Nephron progenitor cell (in vitro differentiated cells): Measurements from ENCODE around the gene CD300A.

ENCODE experiments used
- DNase-seq: peaks from one replicate; pipeline ENCODE4 v3.0.0; 2021
- H3K27ac Mint-ChIP-seq: 2 replicates; pipeline ENCODE4 v1.8.0; 2021; ENCODE audit warnings: mild to moderate bottlenecking, moderate library complexity, mixed read lengths
- H3K27me3 Mint-ChIP-seq: 2 replicates; pipeline ENCODE4 v1.8.0; 2021; ENCODE audit warnings: mild to moderate bottlenecking, low read depth, mixed read lengths; ENCODE audit not compliant: poor library complexity
- H3K36me3 Mint-ChIP-seq: 2 replicates; pipeline ENCODE4 v1.8.0; 2021; ENCODE audit warnings: low read depth, mixed read lengths
- H3K4me1 Mint-ChIP-seq: 2 replicates; pipeline ENCODE4 v1.8.0; 2021; ENCODE audit warnings: mixed read lengths
- H3K4me3 Mint-ChIP-seq: 2 replicates; pipeline ENCODE4 v1.8.0; 2021; ENCODE audit warnings: mild to moderate bottlenecking, moderate library complexity, mixed read lengths
- H3K9me3 Mint-ChIP-seq: 2 replicates; pipeline ENCODE4 v1.8.0; 2021; ENCODE audit warnings: mild to moderate bottlenecking, moderate library complexity, mixed read lengths
- TF ChIP-seq, protein P1 (sequence below): fragments of 200-600 bp; sonication (generic); IDR thresholded peaks from 2 replicates; pipeline ENCODE4 v1.5.0; 2021; ENCODE audit warnings: antibody characterized with exemption

The CD300A gene

DNA sequence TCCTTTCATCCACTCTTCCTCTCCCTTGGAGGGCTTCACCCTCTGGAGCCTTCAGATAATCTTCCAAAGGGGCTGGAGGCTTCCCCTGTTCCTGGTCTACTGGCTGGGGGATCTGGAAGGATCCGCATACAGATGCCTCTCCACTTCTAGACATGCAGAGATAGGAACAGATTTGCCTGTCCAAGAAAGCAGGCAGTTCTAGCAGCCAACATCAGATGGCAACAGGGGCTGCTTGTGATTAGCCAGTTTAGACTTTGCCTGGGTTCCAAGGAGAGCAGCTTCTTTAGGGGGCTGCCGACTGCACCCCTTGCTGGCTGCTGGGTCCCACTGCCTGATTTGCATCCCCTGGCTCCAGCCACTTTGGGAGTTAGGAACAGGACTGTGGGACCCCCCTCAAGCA, 6.2 kb upstream of the CD300A start:
- H3K36me3 Mint-ChIP-seq = no peaks in the 10 kb centered on the region
- H3K9me3 Mint-ChIP-seq = no peaks in the 10 kb centered on the region
- no peak overlapping the region for H3K4me3 Mint-ChIP-seq
- peaks cover 34% of the 10 kb centered on the region for H3K27me3 Mint-ChIP-seq
- TF ChIP-seq, protein P1, sequence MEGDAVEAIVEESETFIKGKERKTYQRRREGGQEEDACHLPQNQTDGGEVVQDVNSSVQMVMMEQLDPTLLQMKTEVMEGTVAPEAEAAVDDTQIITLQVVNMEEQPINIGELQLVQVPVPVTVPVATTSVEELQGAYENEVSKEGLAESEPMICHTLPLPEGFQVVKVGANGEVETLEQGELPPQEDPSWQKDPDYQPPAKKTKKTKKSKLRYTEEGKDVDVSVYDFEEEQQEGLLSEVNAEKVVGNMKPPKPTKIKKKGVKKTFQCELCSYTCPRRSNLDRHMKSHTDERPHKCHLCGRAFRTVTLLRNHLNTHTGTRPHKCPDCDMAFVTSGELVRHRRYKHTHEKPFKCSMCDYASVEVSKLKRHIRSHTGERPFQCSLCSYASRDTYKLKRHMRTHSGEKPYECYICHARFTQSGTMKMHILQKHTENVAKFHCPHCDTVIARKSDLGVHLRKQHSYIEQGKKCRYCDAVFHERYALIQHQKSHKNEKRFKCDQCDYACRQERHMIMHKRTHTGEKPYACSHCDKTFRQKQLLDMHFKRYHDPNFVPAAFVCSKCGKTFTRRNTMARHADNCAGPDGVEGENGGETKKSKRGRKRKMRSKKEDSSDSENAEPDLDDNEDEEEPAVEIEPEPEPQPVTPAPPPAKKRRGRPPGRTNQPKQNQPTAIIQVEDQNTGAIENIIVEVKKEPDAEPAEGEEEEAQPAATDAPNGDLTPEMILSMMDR = no peak
- peaks cover 22% of the 10 kb centered on the region for H3K4me1 Mint-ChIP-seq
- no peak for DNase-seq
- no peak overlapping the region for H3K27ac Mint-ChIP-seq

DNA sequence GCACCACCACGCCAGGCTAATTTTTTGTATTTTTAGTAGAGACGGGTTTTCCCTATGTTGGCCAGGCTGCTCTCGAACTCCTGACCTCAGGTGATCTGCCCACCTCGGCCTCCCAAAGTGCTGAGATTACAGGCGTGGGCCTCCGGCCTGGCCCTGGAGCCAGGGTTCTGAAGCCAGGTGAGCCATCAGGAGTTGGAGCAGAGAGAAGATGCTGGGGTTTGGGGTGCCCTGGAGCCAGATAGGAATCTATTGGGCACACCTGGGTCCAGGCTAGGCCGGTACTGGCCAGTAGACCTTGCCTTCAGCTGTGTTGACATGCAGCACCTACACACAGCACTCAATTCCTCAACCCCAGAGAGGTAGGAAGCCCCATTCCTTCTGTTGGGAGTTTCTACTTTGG, 5.4 kb upstream of the CD300A start:
- H3K36me3 Mint-ChIP-seq = no peaks in the 10 kb centered on the region
- no peak overlapping the region for H3K27ac Mint-ChIP-seq
- no peak overlapping the region for H3K4me3 Mint-ChIP-seq
- H3K27me3 Mint-ChIP-seq = peaks cover 34% of the 10 kb centered on the region
- TF ChIP-seq, protein P1 = no peak
- no peaks in the 10 kb centered on the region for H3K9me3 Mint-ChIP-seq
- DNase-seq = no peak
- peaks cover 14% of the 10 kb centered on the region for H3K4me1 Mint-ChIP-seq

DNA sequence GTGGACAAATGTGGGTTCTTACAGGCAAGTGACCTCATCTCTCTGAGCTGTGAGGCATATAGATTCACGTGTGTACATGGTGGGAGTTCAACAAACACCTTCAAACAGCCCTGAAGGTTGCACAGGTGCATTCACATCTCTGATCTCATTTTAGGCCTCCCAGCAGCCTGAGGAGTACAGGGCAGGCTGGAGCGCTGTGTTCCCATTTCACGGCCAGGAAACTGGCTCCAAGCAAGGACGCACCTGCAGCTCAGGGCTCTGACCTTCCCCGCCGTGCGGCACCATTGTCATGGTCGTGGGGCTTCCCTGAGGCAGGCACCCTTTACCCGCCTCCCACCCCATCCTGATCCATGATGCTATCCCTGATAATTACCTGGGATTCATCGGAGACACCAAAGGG, 4.8 kb upstream of the CD300A start:
- peaks cover 34% of the 10 kb centered on the region for H3K27me3 Mint-ChIP-seq
- no peak overlapping the region for H3K27ac Mint-ChIP-seq
- DNase-seq = no peak
- H3K36me3 Mint-ChIP-seq = no peaks in the 10 kb centered on the region
- H3K9me3 Mint-ChIP-seq = no peaks in the 10 kb centered on the region
- H3K4me3 Mint-ChIP-seq = no peak overlapping the region
- H3K4me1 Mint-ChIP-seq = peaks cover 10% of the 10 kb centered on the region
- TF ChIP-seq, protein P1 = no peak

DNA sequence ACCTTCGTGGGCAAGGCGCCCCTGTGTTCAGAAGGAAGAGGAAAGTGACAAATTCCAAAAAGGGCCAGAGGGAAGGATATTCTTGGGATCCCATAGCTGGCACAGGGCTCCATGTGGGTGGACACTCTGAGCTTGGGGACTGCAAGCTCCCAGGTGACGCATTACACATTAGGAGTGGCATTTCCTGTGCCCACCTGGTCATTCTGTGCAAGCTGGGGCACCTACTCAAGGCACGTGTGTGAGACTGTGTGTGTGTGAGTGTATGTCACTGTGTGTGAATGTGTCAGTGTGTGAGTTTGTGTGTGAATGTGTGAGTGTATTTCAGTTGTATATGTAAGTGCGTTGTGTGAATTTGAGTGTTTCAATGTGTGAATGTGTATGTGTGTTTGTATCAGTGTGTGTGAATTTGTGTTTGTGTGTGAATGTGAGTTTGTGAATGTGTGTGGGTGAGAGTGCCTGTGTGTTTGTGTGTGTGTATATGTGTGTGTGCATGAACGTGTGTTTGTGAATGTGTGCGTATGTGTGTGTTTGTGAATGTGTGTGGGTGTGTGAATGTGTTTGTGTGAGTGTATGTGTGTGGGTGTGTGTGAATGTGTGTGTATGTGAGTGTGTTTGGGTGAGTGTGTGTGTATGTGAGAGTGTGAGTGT, 1.6 kb upstream of the CD300A start:
- TF ChIP-seq, protein P1 = no peak
- Mint-ChIP-seq H3K9me3 (no peaks in the 10 kb centered on the region), H3K27me3 (peaks cover 17% of the 10 kb centered on the region), H3K36me3 (no peaks in the 10 kb centered on the region), H3K4me1 (peaks cover 5% of the 10 kb centered on the region), H3K27ac (no peak overlapping the region), H3K4me3 (no peak overlapping the region)
- DNase-seq = no peak

DNA sequence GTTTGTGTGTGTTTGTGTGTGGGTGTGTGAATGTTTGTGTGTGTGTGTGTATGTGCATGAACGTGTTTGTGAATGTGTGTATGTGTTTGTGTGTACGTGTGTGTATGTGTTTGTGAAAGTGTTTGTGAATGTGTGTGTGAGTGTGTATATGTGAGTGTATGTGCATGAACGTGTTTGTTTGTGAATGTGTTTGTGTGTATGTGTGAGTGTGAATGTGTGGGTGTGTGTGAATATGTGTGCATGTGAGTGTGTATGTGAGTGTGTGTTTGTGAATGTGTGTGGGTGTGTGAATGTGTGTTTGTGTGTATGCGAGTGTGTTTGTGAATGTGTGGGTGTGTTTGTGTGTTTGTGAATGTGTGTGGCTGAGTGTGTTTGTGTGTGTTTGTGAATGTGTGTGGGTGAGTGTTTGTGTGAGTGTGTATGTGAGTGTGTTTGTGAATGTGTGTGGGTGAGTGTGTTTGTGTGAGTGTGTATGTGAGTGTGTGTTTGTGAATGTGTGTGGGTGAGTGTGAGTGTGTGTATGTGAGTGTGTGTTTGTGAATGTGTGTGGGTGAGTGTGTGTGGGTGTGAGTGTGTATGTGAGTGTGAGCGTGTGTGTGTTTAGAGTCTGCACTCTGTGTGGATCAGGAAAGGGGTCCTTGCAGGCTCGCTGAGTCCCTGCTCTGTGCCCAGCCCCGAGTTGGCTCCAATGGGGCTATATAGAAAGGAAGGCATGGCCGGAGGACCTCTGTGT, 890 bp upstream of the CD300A start:
- no peaks in the 10 kb centered on the region for H3K36me3 Mint-ChIP-seq
- no peak overlapping the region for H3K27ac Mint-ChIP-seq
- H3K9me3 Mint-ChIP-seq = no peaks in the 10 kb centered on the region
- no peak for DNase-seq
- TF ChIP-seq, protein P1 = no peak
- H3K4me3 Mint-ChIP-seq = no peak overlapping the region
- H3K27me3 Mint-ChIP-seq = peaks cover 20% of the 10 kb centered on the region
- H3K4me1 Mint-ChIP-seq = peaks cover 5% of the 10 kb centered on the region

DNA sequence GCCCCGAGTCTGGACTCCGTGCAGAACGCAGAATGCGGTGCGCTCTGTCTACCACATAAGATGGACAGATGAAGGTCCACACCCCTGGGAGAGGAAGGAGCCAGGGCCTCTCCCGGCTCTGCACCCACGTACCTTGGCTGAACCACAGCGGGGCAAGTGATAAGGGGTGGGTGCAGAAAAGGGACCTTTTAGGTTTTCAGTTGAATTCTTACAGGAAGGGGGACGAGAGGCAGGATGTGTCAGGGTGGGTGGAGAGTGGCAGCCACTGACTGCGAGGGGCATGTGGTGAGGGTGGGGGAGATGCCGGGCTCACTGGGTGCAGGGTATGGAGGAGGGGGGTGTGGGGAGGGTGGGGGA, 372 bp downstream of the CD300A start:
- Mint-ChIP-seq H3K4me1 (peaks cover 5% of the 10 kb centered on the region), H3K9me3 (no peaks in the 10 kb centered on the region), H3K36me3 (no peaks in the 10 kb centered on the region), H3K27me3 (peaks cover 24% of the 10 kb centered on the region), H3K4me3 (no peak overlapping the region), H3K27ac (no peak overlapping the region)
- TF ChIP-seq, protein P1 = no peak
- no peak for DNase-seq
